Measurements from ENCODE around the gene SLIT3.

GRCh38 chr5:168989731-168990505 lies 311.0 kb downstream of the SLIT3 start:
- TF ChIP-seq, protein P1, sequence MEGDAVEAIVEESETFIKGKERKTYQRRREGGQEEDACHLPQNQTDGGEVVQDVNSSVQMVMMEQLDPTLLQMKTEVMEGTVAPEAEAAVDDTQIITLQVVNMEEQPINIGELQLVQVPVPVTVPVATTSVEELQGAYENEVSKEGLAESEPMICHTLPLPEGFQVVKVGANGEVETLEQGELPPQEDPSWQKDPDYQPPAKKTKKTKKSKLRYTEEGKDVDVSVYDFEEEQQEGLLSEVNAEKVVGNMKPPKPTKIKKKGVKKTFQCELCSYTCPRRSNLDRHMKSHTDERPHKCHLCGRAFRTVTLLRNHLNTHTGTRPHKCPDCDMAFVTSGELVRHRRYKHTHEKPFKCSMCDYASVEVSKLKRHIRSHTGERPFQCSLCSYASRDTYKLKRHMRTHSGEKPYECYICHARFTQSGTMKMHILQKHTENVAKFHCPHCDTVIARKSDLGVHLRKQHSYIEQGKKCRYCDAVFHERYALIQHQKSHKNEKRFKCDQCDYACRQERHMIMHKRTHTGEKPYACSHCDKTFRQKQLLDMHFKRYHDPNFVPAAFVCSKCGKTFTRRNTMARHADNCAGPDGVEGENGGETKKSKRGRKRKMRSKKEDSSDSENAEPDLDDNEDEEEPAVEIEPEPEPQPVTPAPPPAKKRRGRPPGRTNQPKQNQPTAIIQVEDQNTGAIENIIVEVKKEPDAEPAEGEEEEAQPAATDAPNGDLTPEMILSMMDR (IDR thresholded peaks at IDR 0.05; ENCODE audit: insufficient read depth, low read length, poor library complexity, severe bottlenecking) = no peak
- no peak for TF ChIP-seq EZH2phosphoT487 (conservative IDR thresholded peaks at IDR 0.05; ENCODE audit: low read length)

All from SU-DHL-6 (cell line).